Left kidney (tissue), 2 donors: ENCODE results near the gene THPO. TPM values are rescaled to one million over a fixed set of nuclear protein-coding genes. Genes with fewer than 3 reads are reported as not detected.

Experiments
- DNase-seq: peaks from one replicate; pipeline ENCODE4 v3.0.0-alpha.2; 2013
- polyA plus RNA-seq: library from polyadenylated mRNA; unstranded; fragments of 120-200 nt; gene quantifications from one replicate; pipeline ENCODE4 v1.2.1, GENCODE V29; 2013; ENCODE audit not compliant: insufficient read length

Gene THPO
- polyA plus RNA-seq, 1 donor: 3.3 TPM

DNA sequence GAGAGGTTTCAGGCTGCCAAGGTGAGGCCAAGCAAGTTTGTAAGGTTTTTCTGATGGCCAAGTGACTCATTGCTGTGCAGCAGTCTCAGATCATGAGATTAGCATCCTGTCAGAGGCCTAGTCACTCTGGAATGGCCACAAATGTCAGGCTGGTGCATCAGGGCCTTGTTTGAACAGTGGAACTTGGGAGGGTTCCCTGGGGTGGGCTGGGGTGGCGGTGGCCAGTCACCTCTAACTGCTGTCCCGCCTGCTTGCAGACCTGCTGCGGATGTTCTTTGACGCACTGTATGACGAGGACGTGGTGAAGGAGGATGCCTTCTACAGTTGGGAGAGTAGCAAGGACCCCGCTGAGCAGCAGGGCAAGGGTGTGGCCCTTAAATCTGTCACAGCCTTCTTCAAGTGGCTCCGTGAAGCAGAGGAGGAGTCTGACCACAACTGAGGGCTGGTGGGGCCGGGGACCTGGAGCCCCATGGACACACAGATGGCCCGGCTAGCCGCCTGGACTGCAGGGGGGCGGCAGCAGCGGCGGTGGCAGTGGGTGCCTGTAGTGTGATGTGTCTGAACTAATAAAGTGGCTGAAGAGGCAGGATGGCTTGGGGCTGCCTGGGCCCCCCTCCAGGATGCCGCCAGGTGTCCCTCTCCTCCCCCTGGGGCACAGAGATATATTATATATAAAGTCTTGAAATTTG, 43.4 kb downstream of the THPO start:
- DNase-seq: no peak

DNA sequence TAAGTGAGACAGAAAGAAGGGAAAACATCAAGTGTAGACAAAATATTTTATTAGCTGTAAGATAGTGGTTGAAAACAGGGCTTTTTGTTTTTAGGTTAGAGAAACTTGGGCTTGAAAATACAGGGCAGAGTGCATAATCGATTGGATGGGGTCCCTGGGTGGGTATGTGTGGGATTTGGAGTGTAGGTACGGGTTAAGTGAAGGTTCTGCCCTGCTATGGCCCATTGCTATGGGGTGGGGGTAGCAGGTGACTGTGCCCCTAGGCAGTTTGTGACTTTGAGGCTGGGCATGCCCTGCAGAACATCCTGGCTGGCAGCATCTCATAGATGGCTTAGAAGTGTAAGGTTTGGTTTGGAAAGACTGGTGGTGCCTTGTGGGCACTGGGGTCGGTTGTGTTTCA, 44.3 kb downstream of the THPO start:
- no peak for DNase-seq

DNA sequence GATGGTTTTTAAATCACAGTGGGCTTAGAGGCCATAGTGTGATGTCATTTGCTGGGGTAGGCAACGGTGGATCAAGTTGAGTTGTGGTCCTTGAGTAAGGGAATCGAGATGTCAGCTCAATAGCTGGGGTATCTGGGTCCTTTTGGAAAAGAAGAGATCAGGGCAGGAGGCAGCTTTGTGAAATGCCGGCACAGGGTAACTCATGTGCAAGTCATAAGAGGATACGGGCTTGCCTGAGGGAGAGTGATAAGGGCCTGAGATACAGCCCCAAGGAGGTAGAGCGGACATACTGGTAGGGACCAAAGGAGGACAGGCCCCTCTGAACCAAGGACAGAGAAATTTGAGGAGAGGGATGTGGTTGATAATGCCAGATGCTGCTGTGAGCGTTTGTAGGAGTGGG, 44.8 kb downstream of the THPO start:
- no peak for DNase-seq

DNA sequence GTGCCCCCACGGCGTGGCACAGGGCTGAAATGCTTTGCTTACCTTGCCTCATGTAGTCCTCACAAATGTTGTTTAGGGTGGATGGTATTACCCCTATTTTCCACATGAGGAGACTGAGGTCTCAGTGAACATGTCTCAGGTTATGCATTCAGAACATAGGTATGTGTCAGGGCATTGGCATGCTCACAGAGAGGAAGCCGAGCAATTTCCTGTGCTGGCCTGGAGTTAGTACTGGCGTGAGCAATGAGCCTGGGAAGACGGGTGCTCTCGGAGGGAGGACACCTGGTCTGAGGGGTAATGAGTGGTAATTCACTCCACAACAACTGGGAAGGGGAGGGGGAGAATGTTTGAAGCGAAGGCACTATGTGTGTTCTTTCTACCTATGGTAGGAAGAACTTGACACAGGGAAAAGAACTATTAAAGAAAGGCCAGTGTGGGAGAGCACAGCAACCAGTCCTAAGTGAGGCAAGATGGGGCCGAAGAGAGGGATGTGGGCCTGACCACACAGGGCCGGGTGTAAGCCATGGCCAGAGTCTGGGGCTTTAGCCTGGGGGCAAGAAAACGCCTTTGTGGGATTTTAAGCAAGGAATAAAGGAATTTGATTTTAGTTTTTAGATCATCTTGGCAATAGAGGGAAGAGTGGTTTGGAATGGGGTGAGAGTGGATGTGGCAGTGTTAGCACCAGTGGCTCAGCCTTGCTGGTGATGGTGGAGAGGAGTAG, 45.5 kb downstream of the THPO start:
- no peak for DNase-seq

DNA sequence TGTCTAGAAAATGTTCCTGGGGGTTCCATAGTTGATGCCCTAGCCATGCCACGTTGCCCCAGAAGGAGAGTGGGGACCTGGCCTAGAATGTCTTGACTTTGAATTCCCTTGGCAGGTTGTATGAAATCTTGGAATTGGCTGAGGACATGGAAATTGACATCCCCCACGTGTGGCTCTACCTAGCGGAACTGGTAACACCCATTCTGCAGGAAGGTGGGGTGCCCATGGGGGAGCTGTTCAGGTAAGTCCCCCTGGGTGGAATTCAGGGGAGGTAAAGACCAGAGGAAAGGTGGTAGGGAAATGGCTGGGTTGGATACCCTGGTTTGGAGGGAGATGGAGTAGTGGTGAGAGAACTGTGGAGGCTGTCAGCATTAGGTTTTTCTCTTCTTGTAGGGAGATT, 49.5 kb downstream of the THPO start:
- no peak for DNase-seq

DNA sequence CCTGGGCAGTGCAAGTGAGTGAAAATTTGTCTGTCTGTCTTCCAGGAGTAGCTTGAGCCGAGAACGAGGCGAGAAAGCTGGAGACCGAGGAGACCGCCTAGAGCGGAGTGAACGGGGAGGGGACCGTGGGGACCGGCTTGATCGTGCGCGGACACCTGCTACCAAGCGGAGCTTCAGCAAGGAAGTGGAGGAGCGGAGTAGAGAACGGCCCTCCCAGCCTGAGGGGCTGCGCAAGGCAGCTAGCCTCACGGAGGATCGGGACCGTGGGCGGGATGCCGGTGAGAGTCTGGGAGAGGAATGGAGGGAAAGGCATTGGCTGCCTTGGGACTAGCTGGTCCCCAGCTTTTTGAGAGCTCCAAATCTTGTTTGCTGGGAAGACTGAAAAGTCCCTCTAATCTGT, 50.8 kb downstream of the THPO start:
- no peak for DNase-seq

DNA sequence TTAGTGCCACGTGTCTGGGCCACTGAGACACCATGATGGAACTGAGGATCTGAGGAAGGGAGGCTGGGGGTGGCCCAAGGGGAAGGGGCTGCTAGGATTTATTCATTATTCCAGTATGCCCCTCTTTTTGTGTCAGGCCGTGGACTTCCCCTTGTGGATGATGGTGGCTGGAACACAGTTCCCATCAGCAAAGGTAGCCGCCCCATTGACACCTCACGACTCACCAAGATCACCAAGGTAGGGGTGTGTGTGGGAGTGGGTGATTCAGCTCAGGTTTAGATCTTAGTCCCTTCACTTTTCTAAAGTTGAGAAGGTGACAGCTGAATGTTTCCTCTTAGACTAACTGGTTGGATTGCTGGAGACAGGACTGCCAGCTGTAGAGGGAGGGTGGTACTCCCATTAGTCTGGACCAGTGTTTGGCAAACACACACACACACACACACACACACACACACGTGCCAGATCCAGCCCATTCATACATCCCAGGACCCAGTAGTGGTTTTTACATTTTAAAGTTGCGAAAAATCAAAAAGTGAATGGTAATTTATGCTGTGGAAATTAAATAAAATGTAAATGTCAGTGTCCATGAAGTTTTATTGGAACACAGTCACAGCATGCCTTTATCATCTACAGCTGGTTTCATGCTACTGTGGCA, 52.2 kb downstream of the THPO start:
- DNase-seq: no peak

DNA sequence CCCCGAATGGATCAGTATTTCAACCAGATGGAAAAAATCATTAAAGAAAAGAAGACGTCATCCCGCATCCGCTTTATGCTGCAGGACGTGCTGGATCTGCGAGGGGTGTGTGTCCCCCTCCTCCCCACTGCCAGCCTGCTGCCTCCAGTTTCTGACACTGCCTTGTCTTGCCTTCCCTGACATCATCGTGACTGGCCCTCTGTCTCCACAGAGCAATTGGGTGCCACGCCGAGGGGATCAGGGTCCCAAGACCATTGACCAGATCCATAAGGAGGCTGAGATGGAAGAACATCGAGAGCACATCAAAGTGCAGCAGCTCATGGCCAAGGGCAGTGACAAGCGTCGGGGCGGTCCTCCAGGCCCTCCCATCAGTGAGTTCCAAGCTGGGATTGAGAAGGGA, 52.7 kb downstream of the THPO start:
- no peak for DNase-seq

DNA sequence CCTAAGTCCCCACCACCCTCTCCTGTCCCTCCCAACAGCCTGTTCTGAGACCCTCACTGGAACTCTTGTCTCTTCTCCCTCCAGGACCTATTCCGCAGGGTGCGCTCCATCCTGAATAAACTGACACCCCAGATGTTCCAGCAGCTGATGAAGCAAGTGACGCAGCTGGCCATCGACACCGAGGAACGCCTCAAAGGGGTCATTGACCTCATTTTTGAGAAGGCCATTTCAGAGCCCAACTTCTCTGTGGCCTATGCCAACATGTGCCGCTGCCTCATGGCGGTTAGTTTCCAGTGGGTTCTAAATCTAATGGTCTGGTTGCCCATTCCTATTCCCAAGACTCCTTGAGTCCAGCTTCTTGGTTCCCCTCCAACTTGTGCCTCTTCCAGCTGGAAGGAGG, 54.3 kb downstream of the THPO start:
- no peak for DNase-seq

DNA sequence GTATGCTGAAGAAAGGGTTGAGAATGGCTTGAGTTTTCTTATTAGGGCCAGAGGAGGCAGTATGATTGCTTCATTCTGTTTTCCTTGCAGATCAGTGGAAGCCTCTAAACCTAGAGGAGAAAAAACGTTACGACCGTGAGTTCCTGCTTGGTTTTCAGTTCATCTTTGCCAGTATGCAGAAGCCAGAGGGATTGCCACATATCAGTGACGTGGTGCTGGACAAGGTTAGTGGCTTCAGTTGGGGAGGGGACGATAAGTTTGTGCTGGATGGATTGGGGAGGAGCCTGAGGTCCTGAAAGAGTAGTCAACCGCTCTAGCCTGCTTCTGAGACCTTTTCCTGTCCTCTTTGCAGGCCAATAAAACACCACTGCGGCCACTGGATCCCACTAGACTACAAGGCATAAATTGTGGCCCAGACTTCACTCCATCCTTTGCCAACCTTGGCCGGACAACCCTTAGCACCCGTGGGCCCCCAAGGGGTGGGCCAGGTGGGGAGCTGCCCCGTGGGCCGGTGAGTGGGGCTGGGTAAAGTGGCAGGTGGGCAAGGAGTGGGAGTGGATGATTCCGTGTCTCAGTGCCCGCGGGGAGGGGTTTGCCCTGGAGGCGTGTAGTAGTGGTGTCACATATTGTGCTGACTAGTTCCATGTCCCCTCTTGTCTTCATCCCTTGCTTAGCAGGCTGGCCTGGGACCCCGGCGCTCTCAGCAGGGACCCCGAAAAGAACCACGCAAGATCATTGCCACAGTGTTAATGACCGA, 55.1 kb downstream of the THPO start:
- no peak for DNase-seq

Other genes with a start within 250 kb of the THPO start
- gene EIF2B5, start 242.8 kb downstream of the THPO start, polyA plus RNA-seq: 54.6 TPM
- gene DVL3, start 222.8 kb downstream of the THPO start, polyA plus RNA-seq: 83.6 TPM
- 380 TPM for gene AP2M1, start 203.4 kb downstream of the THPO start, polyA plus RNA-seq
- 65.4 TPM for gene ABCF3, start 192.0 kb downstream of the THPO start, polyA plus RNA-seq
- gene VWA5B2, start 148.6 kb downstream of the THPO start, polyA plus RNA-seq: 2.2 TPM
- 37.0 TPM for gene ALG3, start 129.2 kb downstream of the THPO start, polyA plus RNA-seq
- gene EEF1AKMT4, start 128.5 kb downstream of the THPO start, polyA plus RNA-seq: 2.2 TPM
- 0.25 TPM for gene CAMK2N2, start 116.7 kb downstream of the THPO start, polyA plus RNA-seq
- gene ECE2, start 102.2 kb downstream of the THPO start, polyA plus RNA-seq: not detected
- 252 TPM for gene PSMD2, start 79.0 kb downstream of the THPO start, polyA plus RNA-seq
- 178 TPM for gene EIF4G1, start 63.6 kb downstream of the THPO start, polyA plus RNA-seq
- gene FAM131A, start 40.6 kb downstream of the THPO start, polyA plus RNA-seq: 9.9 TPM
- gene CLCN2, start 16.6 kb downstream of the THPO start, polyA plus RNA-seq: 13.1 TPM
- 106 TPM for gene POLR2H, start 16.5 kb downstream of the THPO start, polyA plus RNA-seq
- 10.6 TPM for gene CHRD, start 1.8 kb upstream of the THPO start, polyA plus RNA-seq
- 27.6 TPM for gene EPHB3, start 183.6 kb upstream of the THPO start, polyA plus RNA-seq